Adrenal gland (tissue), 12 donors: ENCODE measurements around the gene TIMM17B. TPM values are rescaled to one million over a fixed set of nuclear protein-coding genes. Genes with fewer than 3 reads are reported as not detected.

ENCODE experiments used
- DNase-seq, 7 donors: peaks; one replicate each; pipeline ENCODE4 v3.0.0-alpha.2; 2019 to 2020
- H3K27ac ChIP-seq, 5 donors: fragments of 200-600 bp; sonication (generic) in 4 of 5; 1 replicate in 3 of 5; 2 replicates in 2 of 5; pipeline versions ENCODE4 v1.5.1 to v1.8.0; 2016 to 2020; ENCODE audit warnings: mild to moderate bottlenecking in 1 of 5
- H3K27me3 ChIP-seq: fragments of 200-600 bp; 2 replicates; pipeline ENCODE4 v1.8.0; 2021
- H3K36me3 ChIP-seq, 2 donors: fragments of 200-600 bp; replicated peaks in 1 of 2; 1 replicate in 1 of 2; 2 replicates in 1 of 2; pipeline versions ENCODE4 v1.5.1 to v1.8.0; 2018 to 2022
- H3K4me1 ChIP-seq, 2 donors: fragments of 200-600 bp; replicated peaks in 1 of 2; 1 replicate in 1 of 2; 2 replicates in 1 of 2; pipeline versions ENCODE4 v1.5.1 to v1.8.0; 2018 to 2021
- H3K4me3 ChIP-seq, 4 donors: fragments of 200-600 bp; sonication (generic) in 3 of 4; one replicate each; pipeline ENCODE4 v1.5.1; 2016 to 2018
- H3K9me3 ChIP-seq, 3 donors: fragments of 200-600 bp; sonication (generic) in 1 of 3; replicated peaks in 1 of 3; 1 replicate in 2 of 3; 2 replicates in 1 of 3; pipeline versions ENCODE4 v1.5.1 to v1.8.0; 2016 to 2021
- POLR2A ChIP-seq, 2 donors: fragments of 450-650 bp; IDR thresholded peaks; one replicate each; pipeline ENCODE4 v1.6.1; 2017; ENCODE audit warnings: antibody characterized with exemption in 2 of 2, mild to moderate bottlenecking in 2 of 2, moderate library complexity in 1 of 2
- WGBS, 4 donors: extraction: QIAGEN DNeasy Blood & Tissue Kit in 2 of 4; methylation state at CpG; one replicate each; pipeline versions ENCODE4 v1.1.5 to v1.1.7; 2013 to 2017; 5-methylcytosine and 5-hydroxymethylcytosine counted together
- intact Hi-C, 2 donors: fragments of 100-400 bp; cut with DNase I; formaldehyde crosslinking; loops; one replicate each; pipeline versions ENCODE4 v1.14.1 to v1.15.0; 2022 to 2023
- polyA plus RNA-seq, 3 donors: library from polyadenylated mRNA; stranded (reverse); fragments of 200-250 nt in 2 of 3; fragments of 350-450 nt in 1 of 3; fragmentation: Illumina TruSeq in 1 of 3; extraction: RNeasy Lipid Tissue Mini Kit (QIAGEN cat#74804) in 1 of 3; gene quantifications; one replicate each; pipeline ENCODE4 v1.2.3, GENCODE V29; 2013 to 2014
- total RNA-seq, 9 donors: library from RNA; depleted of rRNA in 4 of 9; stranded (reverse); fragments of >200 nt in 4 of 9; fragments of 120-200 nt in 1 of 9; fragmentation: NEBNext Ultra II Directional in 1 of 9; extraction: Animal tissue kit (Norgen Biotek cat#: 25700) in 1 of 9; gene quantifications; one replicate each; pipeline versions ENCODE4 v1.1.0 to v1.2.4, GENCODE V29; 2013 to 2023
- TF ChIP-seq, protein P1 (sequence below), 6 experiments: fragments of 450-650 bp in 4 of 6; fragments of 200-600 bp in 2 of 6; sonication (generic) in 1 of 6; IDR thresholded peaks; 1 replicate in 5 of 6; 2 replicates in 1 of 6; pipeline versions ENCODE4 v1.5.1 to v1.8.0; 2016 to 2021; ENCODE audit warnings: antibody characterized with exemption in 6 of 6, mild to moderate bottlenecking in 2 of 6, moderate library complexity in 1 of 6
- donor health status: healthy with polysubstance abuse.
- donor health status: Bipolar disorder and iron deficiency.
- donor health status: DM: yes; HTN: yes; CAD: no.
- donor health status: DM: no; HTN: no; CAD: no.
- donor health status: DM: no; HTN: no; CAD: no.
- donor health status: DM: yes; HTN: yes; CAD: no.

TIMM17B gene
- total and polyA plus RNA-seq, 12 donors, result 25.5 to 98.0 (median 60.8) TPM

DNA sequence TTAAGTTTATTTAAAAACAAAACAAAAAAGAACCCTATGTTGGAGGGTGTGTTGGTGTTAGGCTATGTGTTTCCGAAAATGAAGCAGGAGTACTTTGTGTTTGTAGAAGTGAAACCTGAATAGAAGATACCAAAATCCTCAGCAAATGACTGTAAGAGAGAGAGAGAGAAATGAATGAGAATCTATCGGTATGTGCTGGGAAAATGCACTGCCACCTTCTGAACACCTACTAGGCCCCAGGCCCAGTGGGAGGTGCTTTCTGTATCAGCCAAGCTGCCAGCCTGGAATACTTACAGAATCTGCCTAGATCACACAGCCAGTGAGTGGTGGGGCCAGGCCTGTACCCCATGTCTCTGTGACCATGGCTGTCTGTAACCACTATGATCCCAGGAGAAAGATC is 36.2 kb upstream of the TIMM17B start:
- H3K36me3 ChIP-seq, result peaks cover 0 to 28% of the 10 kb centered on the region in 2 donors
- H3K4me1 ChIP-seq, result peaks cover 0 to 13% of the 10 kb centered on the region in 2 donors
- no peaks in the 10 kb centered on the region for H3K27me3 ChIP-seq
- DNase-seq, result no peak
- H3K27ac ChIP-seq, result no peak overlapping the region
- WGBS, 4 donors, result 77 to 91% (median 85%) methylated on average over 2 of the region's 2 CpGs
- intact Hi-C loops, result no loop called here
- TF ChIP-seq, protein P1, sequence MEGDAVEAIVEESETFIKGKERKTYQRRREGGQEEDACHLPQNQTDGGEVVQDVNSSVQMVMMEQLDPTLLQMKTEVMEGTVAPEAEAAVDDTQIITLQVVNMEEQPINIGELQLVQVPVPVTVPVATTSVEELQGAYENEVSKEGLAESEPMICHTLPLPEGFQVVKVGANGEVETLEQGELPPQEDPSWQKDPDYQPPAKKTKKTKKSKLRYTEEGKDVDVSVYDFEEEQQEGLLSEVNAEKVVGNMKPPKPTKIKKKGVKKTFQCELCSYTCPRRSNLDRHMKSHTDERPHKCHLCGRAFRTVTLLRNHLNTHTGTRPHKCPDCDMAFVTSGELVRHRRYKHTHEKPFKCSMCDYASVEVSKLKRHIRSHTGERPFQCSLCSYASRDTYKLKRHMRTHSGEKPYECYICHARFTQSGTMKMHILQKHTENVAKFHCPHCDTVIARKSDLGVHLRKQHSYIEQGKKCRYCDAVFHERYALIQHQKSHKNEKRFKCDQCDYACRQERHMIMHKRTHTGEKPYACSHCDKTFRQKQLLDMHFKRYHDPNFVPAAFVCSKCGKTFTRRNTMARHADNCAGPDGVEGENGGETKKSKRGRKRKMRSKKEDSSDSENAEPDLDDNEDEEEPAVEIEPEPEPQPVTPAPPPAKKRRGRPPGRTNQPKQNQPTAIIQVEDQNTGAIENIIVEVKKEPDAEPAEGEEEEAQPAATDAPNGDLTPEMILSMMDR (IDR thresholded peaks at IDR 0.05), result no peak
- no peak for TF ChIP-seq POLR2A (IDR thresholded peaks at IDR 0.05)
- H3K4me3 ChIP-seq, result no peak overlapping the region
- no peaks in the 10 kb centered on the region for H3K9me3 ChIP-seq

DNA sequence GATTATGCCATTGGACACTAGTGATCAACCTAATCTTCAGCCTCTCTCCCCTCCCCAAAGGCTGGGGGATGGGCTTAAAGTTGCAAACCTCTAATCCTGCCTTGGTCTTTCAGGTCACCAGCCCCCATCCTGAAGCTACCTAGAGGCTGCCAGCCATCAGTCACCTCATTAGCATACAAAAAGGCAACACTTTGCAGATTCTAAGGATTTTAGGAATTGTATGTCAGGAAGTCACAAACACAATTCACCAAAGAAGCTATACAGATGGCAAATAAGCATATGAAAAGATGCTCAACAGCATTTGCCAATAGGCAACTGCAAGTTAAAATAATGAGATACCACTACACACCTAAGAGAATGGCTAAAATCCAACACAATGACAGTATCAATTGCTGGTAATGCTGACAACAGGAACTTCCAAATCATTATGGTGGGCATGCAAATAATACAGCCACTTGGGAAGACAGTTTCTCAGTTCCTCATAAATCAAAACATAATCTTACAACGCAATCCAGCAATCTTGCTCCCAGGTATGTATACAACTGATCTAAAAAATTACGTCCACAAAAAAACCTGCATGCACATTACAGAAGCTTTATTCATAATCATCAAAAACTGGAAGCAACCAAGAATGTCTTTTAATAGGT is 30.3 kb upstream of the TIMM17B start:
- DNase-seq, result no peak
- intact Hi-C loops, result no loop called here
- Histone ChIP-seq H3K36me3 (peaks cover 0 to 39% of the 10 kb centered on the region in 2 donors), H3K9me3 (no peaks in the 10 kb centered on the region), H3K27me3 (no peaks in the 10 kb centered on the region), H3K4me1 (no peaks in the 10 kb centered on the region), H3K4me3 (no peak overlapping the region), H3K27ac (no peak overlapping the region)
- TF ChIP-seq, protein P1 (IDR thresholded peaks at IDR 0.05), result no peak
- no peak for TF ChIP-seq POLR2A (IDR thresholded peaks at IDR 0.05)
- WGBS, 4 donors, result 65 to 86% (median 79%) methylated on average over 2 of the region's 2 CpGs

DNA sequence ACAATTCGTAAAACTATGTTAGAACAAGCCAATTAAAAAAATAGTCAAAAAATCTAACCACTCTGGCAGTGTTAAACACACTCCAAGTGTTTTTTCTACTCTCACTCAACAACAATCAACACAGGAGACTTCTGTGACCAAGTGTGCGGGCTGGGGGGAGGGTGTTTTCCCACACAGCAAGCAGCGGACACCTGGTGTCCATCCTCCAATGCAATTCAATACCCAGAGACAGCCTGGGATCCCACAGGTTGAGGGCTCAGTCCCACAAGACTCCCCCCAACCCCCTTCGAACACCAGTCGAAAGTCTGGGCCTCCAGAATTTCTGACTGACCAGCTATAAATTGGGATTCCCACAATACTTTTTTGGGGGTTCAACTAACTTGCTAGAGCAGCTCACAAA is 29.6 kb upstream of the TIMM17B start:
- Histone ChIP-seq H3K36me3 (peaks cover 0 to 47% of the 10 kb centered on the region in 2 donors), H3K4me3 (no peak overlapping the region), H3K9me3 (no peaks in the 10 kb centered on the region), H3K4me1 (no peaks in the 10 kb centered on the region), H3K27ac (no peak overlapping the region), H3K27me3 (no peaks in the 10 kb centered on the region)
- no peak for DNase-seq
- 60 to 97% (median 82%) methylated on average over 4 to 5 of the region's 5 CpGs for WGBS, 4 donors
- intact Hi-C loops, result no loop called here
- TF ChIP-seq, protein P1 (IDR thresholded peaks at IDR 0.05), result no peak
- TF ChIP-seq POLR2A (IDR thresholded peaks at IDR 0.05), result no peak

DNA sequence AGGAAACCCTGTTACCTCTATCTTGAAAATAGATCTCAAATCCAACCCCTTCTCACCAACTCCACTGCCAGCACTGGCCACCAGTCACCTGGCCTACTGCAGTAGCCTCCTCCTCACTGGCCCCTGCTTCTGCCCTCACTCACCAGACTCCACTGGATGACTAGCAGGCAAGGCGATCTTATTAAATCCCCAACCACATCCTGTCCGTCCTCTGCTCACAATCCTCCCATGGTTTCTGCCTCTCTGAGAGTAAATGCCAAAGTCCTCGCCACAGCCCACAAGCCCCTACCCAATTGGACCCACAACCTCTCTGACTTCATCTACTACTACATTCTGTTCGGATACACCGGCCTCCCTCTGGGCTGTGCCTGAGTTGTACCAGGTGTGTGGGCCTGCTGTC is 26.7 kb upstream of the TIMM17B start:
- Histone ChIP-seq H3K9me3 (no peaks in the 10 kb centered on the region), H3K27ac (no peak overlapping the region), H3K4me1 (peaks cover 0 to 8% of the 10 kb centered on the region in 2 donors), H3K27me3 (no peaks in the 10 kb centered on the region), H3K4me3 (no peak overlapping the region), H3K36me3 (peaks cover 0 to 35% of the 10 kb centered on the region in 2 donors)
- TF ChIP-seq, protein P1 (IDR thresholded peaks at IDR 0.05), result no peak
- TF ChIP-seq POLR2A (IDR thresholded peaks at IDR 0.05), result no peak
- WGBS, 4 donors, result 84 to 94% (median 92%) methylated on average over 5 of the region's 5 CpGs
- no peak for DNase-seq
- intact Hi-C loops, result no loop called here
